ENCODE data around the gene IL17RE.

DNA sequence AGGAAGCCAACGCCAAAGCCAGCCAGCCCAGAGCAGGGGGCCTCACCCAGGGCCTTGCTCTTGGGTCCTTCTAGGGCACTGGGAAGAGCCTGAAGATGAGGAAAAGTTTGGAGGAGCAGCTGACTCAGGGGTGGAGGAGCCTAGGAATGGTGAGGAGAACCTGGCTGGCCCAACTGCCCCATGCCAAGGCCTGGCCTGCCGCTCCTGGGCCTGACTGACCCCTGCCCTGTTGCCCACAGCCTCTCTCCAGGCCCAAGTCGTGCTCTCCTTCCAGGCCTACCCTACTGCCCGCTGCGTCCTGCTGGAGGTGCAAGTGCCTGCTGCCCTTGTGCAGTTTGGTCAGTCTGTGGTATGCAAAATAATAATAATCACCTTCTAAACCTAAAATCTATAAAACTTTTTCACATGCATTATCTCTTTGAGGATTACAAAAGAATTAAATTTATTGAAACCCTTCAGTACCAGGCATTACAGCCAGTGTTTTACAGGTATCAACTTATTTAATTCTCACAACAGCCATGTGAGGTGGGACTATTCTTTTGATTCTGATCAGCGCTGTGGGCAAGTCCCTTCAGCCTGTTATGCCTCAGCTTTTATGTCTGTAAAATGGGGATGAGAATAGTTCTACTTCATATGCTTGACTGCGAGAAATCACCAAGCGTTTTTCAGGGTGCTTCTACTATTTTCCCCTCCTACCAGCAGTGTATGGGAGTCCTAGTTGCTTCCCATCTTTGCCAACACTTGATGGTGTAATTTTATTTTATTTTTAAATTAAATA lies 15.8 kb downstream of the IL17RE start:
- TF ChIP-seq, protein P1, sequence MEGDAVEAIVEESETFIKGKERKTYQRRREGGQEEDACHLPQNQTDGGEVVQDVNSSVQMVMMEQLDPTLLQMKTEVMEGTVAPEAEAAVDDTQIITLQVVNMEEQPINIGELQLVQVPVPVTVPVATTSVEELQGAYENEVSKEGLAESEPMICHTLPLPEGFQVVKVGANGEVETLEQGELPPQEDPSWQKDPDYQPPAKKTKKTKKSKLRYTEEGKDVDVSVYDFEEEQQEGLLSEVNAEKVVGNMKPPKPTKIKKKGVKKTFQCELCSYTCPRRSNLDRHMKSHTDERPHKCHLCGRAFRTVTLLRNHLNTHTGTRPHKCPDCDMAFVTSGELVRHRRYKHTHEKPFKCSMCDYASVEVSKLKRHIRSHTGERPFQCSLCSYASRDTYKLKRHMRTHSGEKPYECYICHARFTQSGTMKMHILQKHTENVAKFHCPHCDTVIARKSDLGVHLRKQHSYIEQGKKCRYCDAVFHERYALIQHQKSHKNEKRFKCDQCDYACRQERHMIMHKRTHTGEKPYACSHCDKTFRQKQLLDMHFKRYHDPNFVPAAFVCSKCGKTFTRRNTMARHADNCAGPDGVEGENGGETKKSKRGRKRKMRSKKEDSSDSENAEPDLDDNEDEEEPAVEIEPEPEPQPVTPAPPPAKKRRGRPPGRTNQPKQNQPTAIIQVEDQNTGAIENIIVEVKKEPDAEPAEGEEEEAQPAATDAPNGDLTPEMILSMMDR (IDR thresholded peaks at IDR 0.05) = no peak
- no peak for TF ChIP-seq POLR2A (IDR thresholded peaks at IDR 0.05)

Data from breast epithelium (tissue), 3 donors.